ENCODE measurements around the gene GDPGP1. TPM values are rescaled to one million over a fixed set of nuclear protein-coding genes. Genes with fewer than 3 reads are reported as not detected.
A peak's percentile ranks its signal among the peaks of the same experiment; 100 is the strongest.
"Not testable (repeated sequence)": the region's sequence is repeated elsewhere in the genome, so short reads cannot be mapped to it uniquely, and the experiment has no call there.

The GDPGP1 gene
- total RNA-seq, 1 experiment from 2014 or later = 22.8 TPM

DNA sequence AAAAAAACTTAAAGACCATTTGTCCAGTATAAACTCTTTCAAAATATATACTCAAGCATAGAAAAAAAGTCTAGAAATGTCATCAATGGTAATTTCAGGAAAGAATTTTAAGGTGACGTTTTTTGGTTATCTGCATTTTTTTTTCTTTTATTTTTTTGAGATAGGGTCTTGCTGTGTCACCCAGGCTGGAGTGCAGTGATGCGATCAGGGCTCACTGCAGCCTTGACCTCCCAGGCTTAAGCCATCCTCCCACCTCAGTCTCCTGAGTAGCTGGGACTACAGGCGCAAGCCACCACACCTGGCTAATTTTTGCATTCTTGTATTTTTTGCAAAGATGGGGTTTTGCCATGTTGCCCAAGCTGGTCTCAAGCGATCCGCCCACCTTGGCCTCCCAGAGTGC is 46.7 kb downstream of the GDPGP1 start:
- CTCF ChIA-PET; H3K27ac ChIP-seq (ENCODE audit: low read length); H3K9me3 ChIP-seq (ENCODE audit: control insufficient read depth, insufficient read depth, low read depth, low read length); H3K4me1 ChIP-seq (ENCODE audit: control insufficient read depth, insufficient read depth, low read length); BruUV-seq (replicated peaks); DNase-seq (ENCODE audit: low read depth, low spot score); H3K36me3 ChIP-seq (ENCODE audit: control insufficient read depth, insufficient read depth, low read length); in situ Hi-C loops (cut with HindIII; ENCODE audit: low pct_unique_long_range_greater_than_20kb, low sequenced_read_pairs); H3K27me3 ChIP-seq (ENCODE audit: control insufficient read depth, insufficient read depth, low read length); POLR2A ChIA-PET; H3K4me3 ChIP-seq (ENCODE audit: low read depth in 2 of 2, low read length in 2 of 2); intact Hi-C loops (cut with micrococcal nuclease; ENCODE audit: unreplicated experiment); ATAC-seq: not testable (repeated sequence)

DNA sequence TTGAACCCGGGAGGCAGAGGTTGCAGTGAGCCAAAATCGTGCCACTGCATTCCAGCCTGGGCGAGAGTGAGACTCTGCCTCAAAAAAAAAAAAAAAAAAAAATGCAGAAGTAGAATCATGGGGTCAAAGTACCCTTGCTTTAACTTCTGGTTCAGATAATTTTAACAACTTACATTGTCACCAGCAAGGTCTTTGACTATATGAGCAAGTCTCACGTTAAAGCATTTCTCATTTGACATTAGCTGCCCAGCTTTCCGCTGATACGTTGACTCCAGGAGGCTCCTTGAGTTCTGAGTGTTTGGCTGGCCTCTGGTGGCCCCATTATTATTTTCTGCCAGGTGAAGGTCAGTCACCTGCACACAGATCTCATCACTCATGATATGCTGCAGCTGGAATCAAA is 47.6 kb downstream of the GDPGP1 start:
- H3K9me3 ChIP-seq (ENCODE audit: control insufficient read depth, insufficient read depth, low read depth, low read length); DNase-seq (ENCODE audit: low read depth, low spot score); in situ Hi-C loops (cut with HindIII; ENCODE audit: low pct_unique_long_range_greater_than_20kb, low sequenced_read_pairs); CTCF ChIA-PET; ATAC-seq; H3K27me3 ChIP-seq (ENCODE audit: control insufficient read depth, insufficient read depth, low read length); POLR2A ChIA-PET; H3K4me3 ChIP-seq (ENCODE audit: low read depth in 2 of 2, low read length in 2 of 2); BruUV-seq (replicated peaks); intact Hi-C loops (cut with micrococcal nuclease; ENCODE audit: unreplicated experiment); H3K27ac ChIP-seq (ENCODE audit: low read length); H3K36me3 ChIP-seq (ENCODE audit: control insufficient read depth, insufficient read depth, low read length); H3K4me1 ChIP-seq (ENCODE audit: control insufficient read depth, insufficient read depth, low read length): not testable (repeated sequence)

DNA sequence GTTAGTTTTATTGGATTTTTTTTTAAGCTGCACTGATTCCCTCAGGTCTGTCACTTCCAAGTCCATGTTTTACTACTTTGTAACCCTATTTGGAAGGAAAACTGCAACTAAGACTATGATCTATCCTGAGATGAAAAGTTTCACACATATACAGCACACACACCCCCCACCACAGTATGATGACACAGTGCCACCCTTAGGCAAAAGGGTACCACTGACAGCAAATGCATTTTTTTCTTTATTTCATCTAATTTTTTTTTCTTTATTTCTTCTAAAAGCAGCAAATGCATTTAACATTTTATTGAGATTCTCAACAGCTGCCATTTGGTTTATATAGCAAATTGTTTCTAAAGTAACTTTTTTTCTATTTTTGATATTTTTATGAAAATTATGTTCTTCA is 52.7 kb downstream of the GDPGP1 start:
- ChIA-PET CTCF (no interaction called here), POLR2A (no interaction called here)
- no TSS peak for BruUV-seq (replicated peaks)
- Histone ChIP-seq H3K9me3 (ENCODE audit: control insufficient read depth, insufficient read depth, low read depth, low read length) (no peaks in the 10 kb centered on the region), H3K36me3 (ENCODE audit: control insufficient read depth, insufficient read depth, low read length) (no peaks in the 10 kb centered on the region), H3K27ac (ENCODE audit: low read length) (no peak overlapping the region), H3K27me3 (ENCODE audit: control insufficient read depth, insufficient read depth, low read length) (no peaks in the 10 kb centered on the region), H3K4me1 (ENCODE audit: control insufficient read depth, insufficient read depth, low read length) (0 out of 2 replicates have a peak, but pooled peaks cover 3% of the 10 kb centered on the region), H3K4me3 (ENCODE audit: low read depth in 2 of 2, low read length in 2 of 2) (no peak overlapping the region)
- TF ChIP-seq, protein P1, sequence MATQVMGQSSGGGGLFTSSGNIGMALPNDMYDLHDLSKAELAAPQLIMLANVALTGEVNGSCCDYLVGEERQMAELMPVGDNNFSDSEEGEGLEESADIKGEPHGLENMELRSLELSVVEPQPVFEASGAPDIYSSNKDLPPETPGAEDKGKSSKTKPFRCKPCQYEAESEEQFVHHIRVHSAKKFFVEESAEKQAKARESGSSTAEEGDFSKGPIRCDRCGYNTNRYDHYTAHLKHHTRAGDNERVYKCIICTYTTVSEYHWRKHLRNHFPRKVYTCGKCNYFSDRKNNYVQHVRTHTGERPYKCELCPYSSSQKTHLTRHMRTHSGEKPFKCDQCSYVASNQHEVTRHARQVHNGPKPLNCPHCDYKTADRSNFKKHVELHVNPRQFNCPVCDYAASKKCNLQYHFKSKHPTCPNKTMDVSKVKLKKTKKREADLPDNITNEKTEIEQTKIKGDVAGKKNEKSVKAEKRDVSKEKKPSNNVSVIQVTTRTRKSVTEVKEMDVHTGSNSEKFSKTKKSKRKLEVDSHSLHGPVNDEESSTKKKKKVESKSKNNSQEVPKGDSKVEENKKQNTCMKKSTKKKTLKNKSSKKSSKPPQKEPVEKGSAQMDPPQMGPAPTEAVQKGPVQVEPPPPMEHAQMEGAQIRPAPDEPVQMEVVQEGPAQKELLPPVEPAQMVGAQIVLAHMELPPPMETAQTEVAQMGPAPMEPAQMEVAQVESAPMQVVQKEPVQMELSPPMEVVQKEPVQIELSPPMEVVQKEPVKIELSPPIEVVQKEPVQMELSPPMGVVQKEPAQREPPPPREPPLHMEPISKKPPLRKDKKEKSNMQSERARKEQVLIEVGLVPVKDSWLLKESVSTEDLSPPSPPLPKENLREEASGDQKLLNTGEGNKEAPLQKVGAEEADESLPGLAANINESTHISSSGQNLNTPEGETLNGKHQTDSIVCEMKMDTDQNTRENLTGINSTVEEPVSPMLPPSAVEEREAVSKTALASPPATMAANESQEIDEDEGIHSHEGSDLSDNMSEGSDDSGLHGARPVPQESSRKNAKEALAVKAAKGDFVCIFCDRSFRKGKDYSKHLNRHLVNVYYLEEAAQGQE (IDR thresholded peaks at IDR 0.05; ENCODE audit: insufficient read depth in 1 of 2, low read depth in 2 of 2, low read length in 1 of 2) = no peak
- TF ChIP-seq SIN3A (IDR thresholded peaks at IDR 0.05; ENCODE audit: borderline replicate concordance, insufficient read depth, low read depth, low read length) (no peak), TCF7L2 (IDR thresholded peaks at IDR 0.05; ENCODE audit: low read depth, low read length) (no peak), POLR2AphosphoS5 (IDR thresholded peaks at IDR 0.05; ENCODE audit: low read depth, low read length) (no peak), CTCF (IDR thresholded peaks at IDR 0.05) (no peak; the same call in 1 of the 2 replicates)
- in situ Hi-C loops (cut with HindIII; ENCODE audit: low pct_unique_long_range_greater_than_20kb, low sequenced_read_pairs) = no loop called here
- intact Hi-C loops (cut with micrococcal nuclease; ENCODE audit: unreplicated experiment) = loop anchor here (2.0 kb wide), 1 partner anchor 144 kb away; no protein-coding TSS in a partner anchor
- no peak for DNase-seq (ENCODE audit: low read depth, low spot score)
- peak; percentile 91 for ATAC-seq
